HG02798 (cell line): ENCODE results near the gene CA10.

Experiments used
- ATAC-seq: cut with Tn5 transposase; IDR thresholded peaks from one replicate; pipeline ENCODE4 v1.9.1; 2021; ENCODE audit warnings: mild to moderate bottlenecking; ENCODE audit not compliant: unreplicated experiment, poor library complexity

The CA10 gene

DNA sequence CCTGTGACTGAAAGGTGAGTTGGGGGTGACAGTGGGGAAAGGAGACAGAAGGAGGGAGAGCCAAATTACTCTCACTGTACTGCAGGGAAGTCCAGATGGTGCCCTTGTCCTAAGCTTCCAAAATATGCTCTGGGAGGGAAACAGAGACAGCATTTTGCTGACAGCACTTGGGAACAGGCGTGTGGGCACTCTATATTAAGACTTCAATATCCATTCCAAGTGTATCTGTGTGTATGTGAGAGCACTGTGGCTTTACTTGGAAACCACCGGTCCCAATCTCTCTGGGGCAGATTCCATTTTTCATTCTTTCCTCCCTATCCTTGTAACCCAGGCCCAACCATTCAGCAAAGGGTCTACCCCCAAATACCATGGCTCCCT is 490.8 kb downstream of the CA10 start:
- ATAC-seq: no peak

DNA sequence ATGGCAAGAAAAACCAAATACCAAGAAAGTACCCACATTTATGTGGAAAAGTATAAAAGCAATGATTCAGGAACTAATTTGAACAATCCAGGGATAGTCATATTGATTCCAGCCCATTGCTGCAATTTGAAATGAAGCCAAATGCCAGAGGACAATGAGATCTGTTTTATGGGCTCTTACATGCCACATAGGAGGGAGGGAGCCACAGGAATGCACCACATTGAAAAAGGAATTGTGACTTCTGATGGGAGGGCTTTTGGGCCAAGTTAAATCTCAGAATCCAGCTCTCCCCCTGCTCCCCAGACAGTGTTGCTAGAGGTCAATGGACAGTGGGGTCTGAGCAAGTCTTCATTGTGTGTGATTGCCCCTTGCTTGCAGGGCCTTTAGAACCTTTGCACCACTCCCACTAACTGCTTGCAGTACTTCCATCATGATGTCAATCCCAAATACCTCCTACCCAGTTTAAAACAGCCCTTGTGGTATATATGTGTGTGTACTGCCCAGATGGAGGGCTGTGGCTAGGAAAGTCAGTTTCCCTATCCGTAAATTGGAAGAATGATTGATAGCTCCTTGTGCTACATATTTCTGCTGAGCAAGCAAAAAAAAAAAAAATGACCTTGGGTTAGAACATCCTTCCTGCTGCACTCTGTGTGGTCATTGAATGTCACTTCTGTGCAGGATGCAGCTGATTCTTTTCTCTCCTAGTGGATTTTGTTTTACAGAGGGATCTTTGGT is 491.4 kb downstream of the CA10 start:
- ATAC-seq: no peak

DNA sequence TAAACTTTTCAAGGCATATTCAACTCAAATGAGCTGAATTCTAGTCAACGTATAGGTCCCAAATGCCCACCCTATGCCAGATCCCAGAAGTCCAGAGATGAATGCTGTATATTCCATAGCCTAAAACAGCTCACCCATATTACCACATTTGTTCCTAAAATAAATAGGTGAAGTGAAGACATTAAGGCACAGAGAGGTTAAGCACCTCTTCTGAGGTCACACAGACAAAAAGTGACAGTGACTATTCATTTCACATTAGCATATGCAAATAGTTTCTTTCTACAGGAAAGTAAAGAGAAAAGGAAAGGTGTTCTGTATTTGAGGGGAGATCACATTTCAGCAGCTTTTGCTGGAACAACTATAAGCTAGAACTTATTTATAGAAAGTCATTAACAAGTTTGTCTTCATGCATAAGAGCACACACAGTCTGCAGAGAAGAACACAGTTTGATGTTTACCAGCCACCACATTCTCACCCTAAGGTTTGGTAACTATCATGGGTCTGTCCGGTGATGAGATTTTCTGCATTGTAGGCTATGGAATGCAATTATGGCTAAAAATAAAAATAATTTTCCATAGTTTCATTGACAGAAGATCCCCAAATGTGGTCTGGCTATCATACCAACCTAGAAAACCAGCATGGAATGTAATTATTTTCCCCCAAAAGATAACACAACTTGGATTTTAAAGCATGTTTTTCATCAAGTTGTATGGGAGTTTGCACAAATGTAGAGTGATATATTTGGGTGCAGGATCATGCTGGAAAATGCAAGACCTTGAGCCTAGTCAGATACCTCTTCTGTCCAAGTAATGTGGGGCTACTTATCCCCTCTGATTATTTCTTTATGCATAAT is 496.1 kb downstream of the CA10 start:
- ATAC-seq: no peak

GRCh38 chr17:51661403-51661802 is 497.1 kb downstream of the CA10 start:
- no peak for ATAC-seq

DNA sequence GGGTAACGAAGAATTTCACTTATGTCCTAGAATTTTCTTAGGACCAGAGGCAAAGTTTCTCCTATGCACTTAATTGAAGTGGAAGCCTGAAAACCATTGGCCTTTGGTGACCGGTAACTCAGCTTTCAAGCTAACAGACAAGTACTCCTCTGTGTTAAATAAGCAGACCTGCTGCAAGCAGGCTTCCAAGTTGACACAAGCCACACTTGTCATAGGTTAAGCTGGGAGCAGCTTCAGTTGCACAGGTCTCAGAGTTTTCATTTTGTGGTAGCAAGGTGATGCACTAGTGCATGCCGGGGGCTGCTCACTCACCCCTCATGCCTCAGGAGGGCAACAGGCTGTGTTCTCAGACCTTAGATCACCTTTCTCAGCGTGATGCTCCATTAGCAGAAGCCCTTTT is 498.2 kb downstream of the CA10 start:
- ATAC-seq: no peak

- no peak for ATAC-seq
Observed at GRCh38 chr17:51657224-51657623, 501.3 kb downstream of the CA10 start.

GRCh38 chr17:51653878-51654277 is 504.6 kb downstream of the CA10 start:
- no peak for ATAC-seq

DNA sequence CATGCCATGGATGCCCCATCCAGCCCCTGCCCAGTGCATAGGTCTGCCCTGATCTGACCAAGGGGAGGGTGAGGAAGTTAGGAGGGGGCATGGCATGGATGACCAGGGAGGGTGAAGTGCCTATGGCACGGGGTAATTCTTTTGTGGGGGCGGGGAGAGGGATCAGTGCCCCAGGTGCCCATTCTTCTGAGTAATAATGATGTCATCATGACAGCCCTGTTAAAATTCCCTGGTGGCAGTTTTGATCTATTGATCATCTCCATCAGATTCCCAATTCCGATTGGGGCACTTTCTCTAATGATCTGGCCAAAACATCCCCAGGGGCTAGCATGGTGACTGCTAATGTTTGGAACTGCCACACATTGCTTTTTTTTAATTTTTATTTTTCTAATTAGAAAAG is 506.0 kb downstream of the CA10 start:
- ATAC-seq: no peak

GRCh38 chr17:51651513-51652298 is 506.8 kb downstream of the CA10 start:
- no peak for ATAC-seq

DNA sequence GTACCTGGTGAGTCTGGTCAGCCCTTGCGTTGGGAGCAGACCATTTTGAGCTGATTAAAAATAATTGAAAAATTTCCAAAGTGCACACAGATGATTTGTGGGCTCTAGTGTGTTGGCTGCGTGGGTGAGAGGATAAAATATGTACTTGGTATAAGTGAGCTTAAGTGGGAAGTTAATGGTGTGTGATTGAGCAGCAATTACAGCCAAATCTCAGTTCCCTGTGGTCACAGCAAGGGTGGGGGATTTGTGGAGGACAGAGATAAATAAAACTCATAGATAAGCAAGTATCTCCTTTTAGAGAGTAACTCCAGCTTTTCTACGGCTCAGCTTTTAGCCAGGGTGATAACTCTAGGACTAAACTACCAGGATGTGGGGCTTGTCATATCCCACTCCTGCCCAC is 507.7 kb downstream of the CA10 start:
- ATAC-seq: no peak

- ATAC-seq: no peak
Observed at GRCh38 chr17:51650202-51650601, 508.3 kb downstream of the CA10 start.

GRCh38 chr17:51647826-51648225 is 510.7 kb downstream of the CA10 start:
- ATAC-seq: no peak

- no peak for ATAC-seq
Observed at GRCh38 chr17:51647067-51647466, 511.4 kb downstream of the CA10 start.

- ATAC-seq: no peak
Observed at GRCh38 chr17:51646539-51646938, 512.0 kb downstream of the CA10 start.

DNA sequence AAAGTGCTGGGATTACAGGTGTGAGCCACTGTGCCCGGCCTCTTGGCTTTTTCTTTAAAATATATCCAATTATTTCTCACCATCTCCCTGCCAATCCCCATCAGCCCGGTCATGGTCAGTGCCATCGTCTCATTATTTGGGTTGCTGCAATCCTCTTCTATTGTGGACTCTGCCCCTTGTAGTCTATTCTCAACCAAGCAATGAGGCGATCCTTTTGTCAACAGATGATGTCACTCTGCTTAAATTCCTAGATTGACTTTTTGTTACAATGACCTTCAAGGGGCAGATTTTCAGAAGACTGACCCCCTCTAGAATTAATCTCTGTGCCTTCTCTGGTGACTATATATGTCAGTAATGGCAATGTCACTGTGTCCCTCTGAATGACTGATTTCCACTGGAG is 513.5 kb downstream of the CA10 start:
- no peak for ATAC-seq

DNA sequence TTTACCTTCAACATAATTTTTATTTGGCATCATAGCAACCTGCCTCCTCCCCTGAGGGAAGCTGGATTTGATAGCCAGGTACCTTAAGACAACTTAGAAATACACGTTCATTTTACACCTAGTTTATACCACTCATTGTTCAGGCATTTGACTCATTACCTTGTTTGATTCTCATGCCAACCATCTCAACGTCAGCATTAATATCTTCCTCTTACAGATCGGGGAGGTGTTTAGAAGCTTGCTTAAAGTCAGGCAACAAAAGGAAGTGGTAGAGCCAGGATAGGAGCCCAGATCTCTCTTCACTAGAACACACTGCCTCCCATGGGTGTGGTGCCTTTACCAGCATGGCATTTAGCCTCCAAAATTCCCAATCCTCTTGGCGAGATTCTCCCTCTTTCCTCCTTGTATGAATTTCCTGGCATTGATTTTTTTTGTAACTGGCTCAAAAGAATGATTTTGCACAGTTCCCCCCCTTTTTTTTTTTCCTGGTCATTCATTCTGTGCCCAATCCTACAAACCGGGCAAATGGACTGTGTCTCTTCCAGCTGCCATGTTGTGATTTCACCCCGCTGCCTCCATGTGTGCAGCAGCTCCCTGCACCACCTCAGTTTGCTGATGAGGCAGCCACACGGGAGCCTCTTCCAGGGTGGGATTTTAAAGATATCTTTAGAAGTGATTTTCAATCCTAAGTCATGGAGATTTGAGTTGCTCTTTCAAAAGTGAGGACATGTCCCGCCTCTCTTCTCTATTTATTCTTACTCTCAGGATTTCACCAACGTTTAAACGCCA is 514.6 kb downstream of the CA10 start:
- no peak for ATAC-seq

DNA sequence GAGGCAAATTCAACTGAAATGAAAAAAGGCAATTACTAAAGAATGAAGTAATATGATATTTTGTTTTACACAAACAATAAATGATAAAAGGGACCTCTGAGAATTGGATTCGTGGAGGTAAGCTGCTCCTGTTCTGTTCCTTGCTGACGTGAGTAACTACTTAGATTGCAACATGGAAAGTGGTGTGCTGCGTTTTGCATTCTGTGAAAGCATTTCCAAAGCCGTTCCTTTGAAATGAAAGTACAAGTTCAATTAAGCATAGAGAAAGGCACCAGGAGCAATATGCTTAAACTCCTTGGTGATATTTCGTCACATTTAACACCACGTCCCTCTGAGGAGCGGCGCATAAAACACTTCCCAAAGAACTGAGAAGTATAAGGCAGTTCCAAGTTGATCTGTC is 516.5 kb downstream of the CA10 start:
- no peak for ATAC-seq

- ATAC-seq: no peak
Observed at GRCh38 chr17:51640108-51640622, 518.3 kb downstream of the CA10 start.

DNA sequence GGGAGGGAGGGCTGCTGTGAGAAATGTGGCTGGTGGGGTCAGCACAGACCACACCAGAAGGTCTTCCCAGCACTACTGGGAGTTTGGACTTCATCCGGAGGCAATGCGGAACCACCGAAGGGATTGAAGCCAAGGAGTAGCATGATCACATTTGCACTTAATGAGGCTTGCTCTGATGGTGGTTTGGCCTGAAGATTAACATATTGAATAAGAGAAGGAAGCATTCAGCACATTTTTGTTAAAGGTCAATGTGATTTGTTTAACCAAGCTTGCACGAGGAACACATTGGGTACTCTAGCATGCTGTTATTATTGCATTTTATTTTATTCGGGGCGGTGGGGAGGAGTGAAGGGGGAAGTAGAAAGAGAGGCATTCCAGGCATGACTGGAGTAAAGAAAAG is 519.5 kb downstream of the CA10 start:
- no peak for ATAC-seq

DNA sequence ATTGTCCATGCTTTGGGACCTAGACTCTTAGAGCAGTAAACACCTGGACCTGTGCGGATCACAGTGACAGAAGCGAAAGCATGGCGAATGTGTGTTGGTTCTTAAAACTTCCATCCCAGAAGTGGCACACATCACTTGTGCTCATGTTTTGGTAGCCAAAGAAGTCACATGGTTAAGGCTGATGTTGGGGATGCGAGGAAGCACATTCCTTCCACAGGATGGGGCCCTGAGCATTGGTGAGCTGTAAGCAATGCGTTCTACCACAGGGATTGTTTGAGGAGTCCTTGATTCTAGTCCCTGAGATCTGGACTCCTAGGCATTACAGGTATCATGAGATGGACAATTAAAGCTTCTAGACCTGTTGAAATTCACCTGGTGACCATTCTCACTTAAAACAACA is 522.2 kb downstream of the CA10 start:
- ATAC-seq: no peak
